K562 (cell line): ENCODE data around the gene TBXAS1. TPM values are rescaled to one million over a fixed set of nuclear protein-coding genes. Genes with fewer than 3 reads are reported as not detected.

Experiments used
- ATAC-seq: fragments of 200-7000 bp; cut with Tn5 transposase; 3 replicates; pipeline ENCODE4 v1.9.1; 2020; ENCODE audit warnings: moderate library complexity
- BruUV-seq: library from RNA; stranded (reverse); fragments of 400-500 nt; replicated peaks from 2 replicates; lab custom pipeline; 2021; lab: Mats Ljungman, UMichigan
- CTCF ChIA-PET: fragments of 300-600 bp; formaldehyde crosslinking; extraction: SDS; loops from one replicate; lab custom pipeline; 2021; ENCODE audit warnings: low intra/inter-chr PET ratio; lab: Yijun Ruan, JAX
- POLR2A ChIA-PET: fragments of 300-600, 350-650 bp; sonication (Branson Sonifier 250); formaldehyde crosslinking; extraction: SDS; loops from one replicate; lab custom pipeline; 2021; ENCODE audit warnings: antibody characterized with exemption, inconsistent platforms; lab: Yijun Ruan, JAX
- DNase-seq, 4 experiments: peaks; one replicate each; pipeline versions ENCODE4 v3.0.0 to v3.0.0-alpha.2; 2011 to 2018; ENCODE audit warnings: low spot score in 3 of 4, mixed read lengths in 3 of 4; ENCODE audit errors: extremely low read depth in 1 of 4
- FAIRE-seq: peaks from 2 replicates; lab custom pipeline; 2011; peaks lifted over from hg19 to GRCh38; lab: Jason Lieb, UNC
- H2AFZ ChIP-seq: 2 replicates; pipeline ENCODE4 v1.6.0; 2011; ENCODE audit warnings: low read depth, low read length, control low read depth, inconsistent platforms
- H3K27ac ChIP-seq: fragments of 200-600 bp; 3 replicates; pipeline ENCODE4 v1.8.0; 2011; ENCODE audit warnings: low read depth, mild to moderate bottlenecking, control low read depth, inconsistent platforms, low read length, moderate library complexity, mixed read lengths; ENCODE audit errors: extremely low read depth
- H3K27me3 ChIP-seq, 2 experiments: fragments of 300-600 bp in 1 of 2; 2 replicates in 1 of 2; 3 replicates in 1 of 2; pipeline versions ENCODE4 v1.6.0 to v1.8.0; 2011; ENCODE audit warnings: inconsistent platforms in 2 of 2, low read length in 2 of 2, mild to moderate bottlenecking in 1 of 2, mixed read lengths in 1 of 2, moderate library complexity in 1 of 2; ENCODE audit not compliant: control insufficient read depth in 2 of 2, insufficient read depth in 2 of 2
- H3K36me3 ChIP-seq: fragments of 300-600 bp; 3 replicates; pipeline ENCODE4 v1.8.0; 2011; ENCODE audit warnings: mild to moderate bottlenecking, low read length, inconsistent platforms; ENCODE audit not compliant: control insufficient read depth, insufficient read depth
- H3K4me1 ChIP-seq, 2 experiments: fragments of 200-600 bp in 1 of 2; replicated peaks in 1 of 2; 2 replicates in 1 of 2; 3 replicates in 1 of 2; pipeline versions ENCODE4 v1.5.1 to v1.8.0; 2011; ENCODE audit warnings: inconsistent platforms in 2 of 2, low read length in 2 of 2, mild to moderate bottlenecking in 1 of 2, mixed read lengths in 1 of 2, moderate library complexity in 1 of 2; ENCODE audit not compliant: control insufficient read depth in 2 of 2, insufficient read depth in 2 of 2
- H3K4me2 ChIP-seq: 2 replicates; pipeline ENCODE4 v1.6.1; 2011; ENCODE audit warnings: low read length, control low read depth, inconsistent platforms, mixed read lengths; ENCODE audit not compliant: insufficient read depth
- H3K4me3 ChIP-seq: fragments of 200-600 bp; sonication (generic), shearing (Covaris generic); 2 replicates; pipeline ENCODE4 v1.5.1; 2016; ENCODE audit warnings: control low read depth, inconsistent platforms
- H3K79me2 ChIP-seq: fragments of 200-600 bp; 3 replicates; pipeline ENCODE4 v1.8.0; 2011; ENCODE audit warnings: low read length, inconsistent platforms; ENCODE audit not compliant: control insufficient read depth, insufficient read depth
- H3K9ac ChIP-seq, 2 experiments: 2 replicates each; pipeline versions ENCODE4 v1.6.0 to v1.6.1; 2011; ENCODE audit warnings: low read depth in 2 of 2, low read length in 2 of 2, control low read depth in 1 of 2, inconsistent platforms in 1 of 2, mild to moderate bottlenecking in 1 of 2, mixed read lengths in 1 of 2; ENCODE audit not compliant: insufficient read depth in 1 of 2
- H3K9me1 ChIP-seq: one replicate; pipeline ENCODE4 v1.6.0; 2011; ENCODE audit warnings: inconsistent platforms, mild to moderate bottlenecking, low read length, moderate library complexity; ENCODE audit not compliant: control insufficient read depth, insufficient read depth
- H3K9me3 ChIP-seq: replicated peaks from 2 replicates; pipeline ENCODE4 v1.5.1; 2011; ENCODE audit warnings: low read depth, low read length, inconsistent platforms; ENCODE audit not compliant: control insufficient read depth, insufficient read depth
- H4K20me1 ChIP-seq: replicated peaks from 2 replicates; pipeline ENCODE4 v1.6.1; 2011; ENCODE audit warnings: low read length, inconsistent platforms, mixed read lengths; ENCODE audit not compliant: control insufficient read depth, insufficient read depth
- AFF4 ChIP-seq: sonication (generic); formaldehyde crosslinking; IDR thresholded peaks from 2 replicates; pipeline ENCODE4 v1.8.0; 2023; ENCODE audit warnings: mild to moderate bottlenecking, missing genetic modification reagents
- NFIC ChIP-seq: fragments of 450-650 bp; IDR thresholded peaks from 2 replicates; pipeline ENCODE4 v1.6.1; 2017; ENCODE audit warnings: mild to moderate bottlenecking, inconsistent platforms
- SETDB1 ChIP-seq: IDR thresholded peaks from one replicate; pipeline ENCODE4 v1.6.1; 2012; ENCODE audit warnings: low read length, control low read depth, inconsistent platforms
- ZNF274 ChIP-seq: IDR thresholded peaks from 2 replicates; pipeline ENCODE4 v1.6.1; 2011; ENCODE audit warnings: low read depth, mild to moderate bottlenecking, low read length, moderate library complexity, borderline replicate concordance
- whole genome bisulfite sequencing: fragments of 100-300 bp; shearing (Covaris generic); methylation state at CpG from one replicate; pipeline ENCODE4 v1.1.6; 2016; ENCODE audit warnings: low coverage, mixed read lengths; ENCODE audit not compliant: insufficient coverage; ENCODE audit errors: missing lambda C conversion rate; 5-methylcytosine and 5-hydroxymethylcytosine counted together
- in situ Hi-C: fragments of 300-500 bp; cut with MboI; formaldehyde crosslinking; loops from 4 replicates; pipeline ENCODE4 v1.15.0; 2018; ENCODE audit warnings: inconsistent platforms, mixed read lengths
- intact Hi-C: fragments of 100-400 bp; cut with micrococcal nuclease; formaldehyde crosslinking; loops from 2 replicates; pipeline ENCODE4 v1.14.2; 2022
- polyA plus RNA-seq, 8 experiments: library from polyadenylated mRNA; depleted of rRNA in 4 of 8; stranded (reverse) in 5 of 8; unstranded in 3 of 8; fragments of >200 nt; fragmentation: Nextera tagmentation in 2 of 8; fragmentation: Illumina TruSeq in 1 of 8; extraction: Ambion mirVana in 2 of 8; extraction: Trizol in 1 of 8; gene quantifications; 2 replicates each; pipeline versions ENCODE4 v1.2.1 to v1.2.3, GENCODE V29; 2011 to 2014; ENCODE audit warnings: inconsistent platforms in 1 of 8, missing spikeins in 1 of 8
- total RNA-seq, 7 experiments: library from RNA; depleted of rRNA in 6 of 7; stranded (reverse); fragments of >200 nt in 6 of 7; fragmentation: Illumina TruSeq in 2 of 7; extraction: Trizol in 2 of 7; gene quantifications; 2 replicates each; pipeline versions ENCODE4 v1.2.1 to v1.2.3, GENCODE V29; 2011 to 2021; ENCODE audit warnings: low replicate concordance in 1 of 7

The TBXAS1 gene
- total and polyA plus RNA-seq, 9 of the 15 experiments (the other 6 are each of a cell fraction or from before 2014, with no cell fraction given): 1.1 to 8.3 (median 1.9) TPM

DNA sequence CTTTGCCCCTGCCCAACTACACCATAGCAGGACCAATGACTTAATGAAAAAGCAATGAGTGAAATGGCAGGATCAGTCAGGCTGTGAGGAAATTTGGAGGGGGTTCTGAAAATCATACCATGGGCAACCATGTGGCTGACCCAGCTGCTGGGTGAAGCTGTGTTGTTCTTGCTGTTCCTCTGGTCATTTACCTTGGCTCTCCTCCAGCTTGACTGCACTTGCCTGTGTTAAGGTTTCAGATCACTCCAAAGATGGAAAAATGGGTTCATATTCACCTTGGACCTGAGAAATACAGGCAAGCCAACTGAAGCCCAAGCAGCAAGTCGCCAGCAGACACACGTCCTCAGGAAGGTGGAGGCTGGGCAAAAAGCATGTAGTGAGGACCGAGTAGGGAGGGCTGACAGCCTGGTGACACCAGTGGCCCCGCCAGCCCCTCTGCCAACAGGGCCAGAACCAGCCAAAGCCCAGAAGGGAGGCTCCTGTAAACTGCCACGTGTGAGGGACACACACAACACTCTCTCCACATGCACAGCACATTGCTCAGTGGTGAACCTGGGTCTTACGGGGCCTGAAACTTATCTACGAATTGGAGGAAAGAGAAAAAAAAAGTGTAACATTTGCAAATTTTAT, 193.6 kb downstream of the TBXAS1 start:
- POLR2A ChIA-PET: interaction anchor here (0.9 to 1.0 kb wide), 2 partner anchors 20 to 385 kb away, joined by 3 read pairs; no protein-coding TSS in a partner anchor
- CTCF ChIA-PET: no interaction called here
- peaks cover 0 to 5% of the 10 kb centered on the region in 2 experiments; a peak in 1 of 5 replicates for H3K4me1 ChIP-seq
- 55% methylated on average over 7 of the region's 7 CpGs for WGBS
- in situ Hi-C loops: no loop called here
- no peak overlapping the region for H3K4me2 ChIP-seq
- H3K79me2 ChIP-seq: no peaks in the 10 kb centered on the region
- no peak overlapping the region for H2AFZ ChIP-seq
- DNase-seq (no peak), FAIRE-seq (no peak), ATAC-seq (no peak)
- intact Hi-C loops: no loop called here
- no peak overlapping the region for H3K9ac ChIP-seq
- no peaks in the 10 kb centered on the region for H3K9me1 ChIP-seq
- H3K27ac ChIP-seq: no peak overlapping the region
- H3K4me3 ChIP-seq: no peak overlapping the region
- peak; percentile 4 for TF ChIP-seq SETDB1
- TF ChIP-seq ZNF274: no peak
- 0 out of 2 replicates have a peak, but pooled peaks have one; percentile 1 for TF ChIP-seq AFF4 (CRISPR knock-in tag)
- TF ChIP-seq NFIC: 0 out of 2 replicates have a peak, but pooled peaks have one; percentile 21
- no TSS peak for BruUV-seq
- H3K36me3 ChIP-seq: peaks cover 10% of the 10 kb centered on the region; the same call in 1 of the 3 replicates
- H3K9me3 ChIP-seq: no peaks in the 10 kb centered on the region
- H3K27me3 ChIP-seq: no peaks in the 10 kb centered on the region
- H4K20me1 ChIP-seq: 0 out of 2 replicates have a peak, but pooled peaks cover 3% of the 10 kb centered on the region
